NB4 (cell line): Measurements from ENCODE around the gene MAN2A2.

ENCODE experiments used
- DNase-seq: peaks from one replicate; pipeline ENCODE4 v3.0.0; 2010; ENCODE audit warnings: low read depth
- H3K4me3 ChIP-seq: one replicate; pipeline ENCODE4 v1.5.1; 2011; ENCODE audit warnings: mild to moderate bottlenecking, low read depth, low read length, moderate library complexity
- MYC ChIP-seq: IDR thresholded peaks from 2 replicates; pipeline ENCODE4 v1.6.1; 2011; ENCODE audit warnings: low read depth, low read length
- POLR2A ChIP-seq: IDR thresholded peaks from 2 replicates; pipeline ENCODE4 v1.6.1; 2011; ENCODE audit warnings: mild to moderate bottlenecking; ENCODE audit not compliant: insufficient read length; ENCODE audit errors: extremely low read depth
- TF ChIP-seq, protein P1 (sequence below): IDR thresholded peaks from one replicate; pipeline ENCODE4 v1.5.1; 2012; ENCODE audit warnings: low read depth, low read length
- TF ChIP-seq, protein P2 (sequence below): IDR thresholded peaks from 2 replicates; pipeline ENCODE4 v1.6.1; 2011; ENCODE audit warnings: low read depth, low read length

The MAN2A2 gene

GRCh38 chr15:90881978-90882721 is 21.0 kb upstream of the MAN2A2 start:
- no peak for DNase-seq
- no peak overlapping the region for H3K4me3 ChIP-seq
- TF ChIP-seq POLR2A (no peak), MYC (no peak)
- TF ChIP-seq, protein P1, sequence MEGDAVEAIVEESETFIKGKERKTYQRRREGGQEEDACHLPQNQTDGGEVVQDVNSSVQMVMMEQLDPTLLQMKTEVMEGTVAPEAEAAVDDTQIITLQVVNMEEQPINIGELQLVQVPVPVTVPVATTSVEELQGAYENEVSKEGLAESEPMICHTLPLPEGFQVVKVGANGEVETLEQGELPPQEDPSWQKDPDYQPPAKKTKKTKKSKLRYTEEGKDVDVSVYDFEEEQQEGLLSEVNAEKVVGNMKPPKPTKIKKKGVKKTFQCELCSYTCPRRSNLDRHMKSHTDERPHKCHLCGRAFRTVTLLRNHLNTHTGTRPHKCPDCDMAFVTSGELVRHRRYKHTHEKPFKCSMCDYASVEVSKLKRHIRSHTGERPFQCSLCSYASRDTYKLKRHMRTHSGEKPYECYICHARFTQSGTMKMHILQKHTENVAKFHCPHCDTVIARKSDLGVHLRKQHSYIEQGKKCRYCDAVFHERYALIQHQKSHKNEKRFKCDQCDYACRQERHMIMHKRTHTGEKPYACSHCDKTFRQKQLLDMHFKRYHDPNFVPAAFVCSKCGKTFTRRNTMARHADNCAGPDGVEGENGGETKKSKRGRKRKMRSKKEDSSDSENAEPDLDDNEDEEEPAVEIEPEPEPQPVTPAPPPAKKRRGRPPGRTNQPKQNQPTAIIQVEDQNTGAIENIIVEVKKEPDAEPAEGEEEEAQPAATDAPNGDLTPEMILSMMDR, result no peak
- TF ChIP-seq, protein P2, sequence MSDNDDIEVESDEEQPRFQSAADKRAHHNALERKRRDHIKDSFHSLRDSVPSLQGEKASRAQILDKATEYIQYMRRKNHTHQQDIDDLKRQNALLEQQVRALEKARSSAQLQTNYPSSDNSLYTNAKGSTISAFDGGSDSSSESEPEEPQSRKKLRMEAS, result no peak

- peak; percentile 33 for DNase-seq
- no peak for TF ChIP-seq MYC
- TF ChIP-seq, protein P1, result no peak
- TF ChIP-seq, protein P2, result no peak
- TF ChIP-seq POLR2A, result no peak
- peak overlapping the region; percentile 84 for H3K4me3 ChIP-seq
Observed at GRCh38 chr15:90882781-90883525, 20.1 kb upstream of the MAN2A2 start.

DNA sequence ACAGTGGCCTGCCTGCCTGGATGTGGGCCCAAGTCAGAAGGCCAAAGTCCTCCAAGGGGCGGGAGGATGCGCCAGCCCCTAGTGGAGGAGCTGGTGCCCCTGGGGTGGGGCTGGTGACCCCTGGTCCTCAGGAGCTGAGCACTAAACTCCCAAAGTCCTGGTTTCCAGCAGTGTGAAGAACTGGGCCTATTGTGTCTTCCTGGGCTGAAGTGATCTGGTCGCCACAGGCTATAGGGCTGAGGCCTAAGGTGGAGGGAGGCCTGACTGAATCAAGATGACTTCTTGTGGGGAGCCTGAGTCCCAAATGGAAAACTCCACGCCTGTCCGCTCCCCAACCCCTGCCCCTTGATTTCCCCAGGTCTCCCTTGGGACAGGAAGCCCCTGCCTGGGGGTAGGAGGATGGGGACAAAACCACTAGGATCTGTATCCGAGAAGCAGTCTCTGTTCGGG is 19.6 kb upstream of the MAN2A2 start:
- H3K4me3 ChIP-seq, result peak overlapping the region; percentile 84
- DNase-seq, result peak; percentile 52
- no peak for TF ChIP-seq POLR2A
- TF ChIP-seq, protein P2, result no peak
- TF ChIP-seq, protein P1, result no peak

- TF ChIP-seq, protein P1, result no peak
- peak; percentile 97 for TF ChIP-seq POLR2A
- TF ChIP-seq, protein P2, result peak; percentile 63; the same call in 1 of the 2 replicates
- peak; percentile 94 for DNase-seq
- peak within 1 kb of the TSS; percentile 84 for H3K4me3 ChIP-seq
Observed at GRCh38 chr15:90883976-90884718, 19.0 kb upstream of the MAN2A2 start, which contains the start of gene FES. FES (plus strand) TSS chr15:90884504; CDS start chr15:90885046, 542 bp downstream.

DNA sequence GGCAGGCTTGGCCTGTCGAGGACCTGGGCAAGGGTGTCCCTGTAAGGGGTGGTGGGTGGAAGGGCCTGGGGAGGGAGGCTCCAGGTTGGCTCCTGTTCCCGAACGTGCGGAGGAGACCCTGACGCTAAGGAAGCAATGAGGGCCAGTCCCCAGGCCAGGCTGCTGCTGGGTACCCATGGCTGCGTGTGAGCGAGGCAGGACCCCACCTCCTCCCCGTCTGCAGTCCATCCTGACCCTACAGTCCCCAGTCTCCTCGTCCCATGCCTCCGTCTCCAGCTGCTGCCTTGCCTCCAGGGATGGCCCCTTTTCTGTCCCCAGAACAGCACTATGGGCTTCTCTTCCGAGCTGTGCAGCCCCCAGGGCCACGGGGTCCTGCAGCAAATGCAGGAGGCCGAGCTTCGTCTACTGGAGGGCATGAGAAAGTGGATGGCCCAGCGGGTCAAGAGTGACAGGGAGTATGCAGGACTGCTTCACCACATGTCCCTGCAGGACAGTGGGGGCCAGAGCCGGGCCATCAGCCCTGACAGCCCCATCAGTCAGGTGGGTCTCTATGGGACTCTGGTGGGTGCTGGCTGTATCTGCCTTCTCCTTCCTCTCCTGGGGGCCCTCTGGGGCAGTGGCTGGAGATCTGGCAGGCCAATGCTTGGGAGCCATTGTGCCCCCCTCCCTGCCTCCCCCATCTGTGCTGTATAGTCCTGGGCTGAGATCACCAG is 18.2 kb upstream of the MAN2A2 start:
- DNase-seq, result peak; percentile 64
- H3K4me3 ChIP-seq, result peak overlapping the region; percentile 84
- TF ChIP-seq POLR2A (no peak), MYC (0 out of 2 replicates have a peak, but pooled peaks have one; percentile 10)
- TF ChIP-seq, protein P2, result peak; percentile 23
